Cardiac muscle cell (in vitro differentiated cells and primary cell): Measurements from ENCODE around the gene SLC6A17. TPM values are rescaled to one million over a fixed set of nuclear protein-coding genes. Genes with fewer than 3 reads are reported as not detected.
A peak's percentile ranks its signal among the peaks of the same experiment; 100 is the strongest.

ENCODE experiments used
- DNase-seq, 2 donors: peaks; one replicate each; pipeline versions ENCODE4 v3.0.0 to v3.0.0-alpha.2; 2010 to 2017; ENCODE audit warnings: low read depth in 1 of 2, low spot score in 1 of 2
- H3K27ac ChIP-seq: fragments of 200-600 bp; sonication (generic); 2 replicates; pipeline ENCODE4 v1.5.1; 2016
- H3K27me3 ChIP-seq: fragments of 200-600 bp; sonication (generic); 2 replicates; pipeline ENCODE4 v1.6.0; 2016; ENCODE audit warnings: control low read depth
- H3K36me3 ChIP-seq: fragments of 200-600 bp; sonication (generic); 2 replicates; pipeline ENCODE4 v1.5.1; 2016; ENCODE audit warnings: control low read depth
- H3K4me1 ChIP-seq: fragments of 200-600 bp; sonication (generic); 2 replicates; pipeline ENCODE4 v1.8.1; 2017; ENCODE audit warnings: low read depth, mild to moderate bottlenecking, mixed run types
- H3K4me3 ChIP-seq: fragments of 200-600 bp; sonication (generic); 2 replicates; pipeline ENCODE4 v1.5.1; 2016; ENCODE audit warnings: mild to moderate bottlenecking
- H3K9me3 ChIP-seq: fragments of 200-600 bp; sonication (generic); 2 replicates; pipeline ENCODE4 v1.5.1; 2017; ENCODE audit warnings: low read depth, mild to moderate bottlenecking, control low read depth
- CTCF ChIP-seq: IDR thresholded peaks from 2 replicates; pipeline ENCODE4 v1.5.1; 2012; ENCODE audit warnings: low read depth, mild to moderate bottlenecking, low read length
- polyA plus RNA-seq: library from polyadenylated mRNA; unstranded; fragments of >200 nt; fragmentation: Nextera tagmentation; extraction: Ambion mirVana; gene quantifications from 2 replicates; pipeline ENCODE4 v1.2.1, GENCODE V29; 2016
- total RNA-seq: library from RNA; depleted of rRNA; stranded (reverse); fragments of >200 nt; gene quantifications from 2 replicates; pipeline ENCODE4 v1.2.3, GENCODE V29; 2016

The SLC6A17 gene
- total and polyA plus RNA-seq, 2 experiments from 2014 or later: 0.06 TPM; not detected in 1

- H3K36me3 ChIP-seq: no peaks in the 10 kb centered on the region
- H3K27me3 ChIP-seq: no peaks in the 10 kb centered on the region
- TF ChIP-seq CTCF: no peak
- H3K4me1 ChIP-seq: no peaks in the 10 kb centered on the region
- no peak overlapping the region for H3K4me3 ChIP-seq
- no peak for DNase-seq
- H3K27ac ChIP-seq: no peak overlapping the region
- H3K9me3 ChIP-seq: no peaks in the 10 kb centered on the region
These were observed 47.8 kb downstream of the SLC6A17 start for GRCh38 chr1:110197905-110198629.

GRCh38 chr1:110198746-110199145, 48.5 kb downstream of the SLC6A17 start:
- TF ChIP-seq CTCF: no peak
- no peak for DNase-seq
- H3K4me1 ChIP-seq: no peaks in the 10 kb centered on the region
- no peaks in the 10 kb centered on the region for H3K36me3 ChIP-seq
- no peaks in the 10 kb centered on the region for H3K27me3 ChIP-seq
- H3K9me3 ChIP-seq: no peaks in the 10 kb centered on the region
- H3K4me3 ChIP-seq: no peak overlapping the region
- no peak overlapping the region for H3K27ac ChIP-seq

GRCh38 chr1:110200190-110200589, 49.9 kb downstream of the SLC6A17 start:
- Histone ChIP-seq H3K27me3 (no peaks in the 10 kb centered on the region), H3K27ac (no peak overlapping the region), H3K9me3 (no peaks in the 10 kb centered on the region), H3K4me1 (no peaks in the 10 kb centered on the region), H3K36me3 (no peaks in the 10 kb centered on the region), H3K4me3 (no peak overlapping the region)
- no peak for DNase-seq
- no peak for TF ChIP-seq CTCF

- TF ChIP-seq CTCF: no peak
- no peak overlapping the region for H3K27ac ChIP-seq
- H3K9me3 ChIP-seq: no peaks in the 10 kb centered on the region
- peak in 1 of 2 donors; percentile 43 for DNase-seq
- no peak overlapping the region for H3K4me3 ChIP-seq
- H3K4me1 ChIP-seq: no peaks in the 10 kb centered on the region
- H3K27me3 ChIP-seq: no peaks in the 10 kb centered on the region
- no peaks in the 10 kb centered on the region for H3K36me3 ChIP-seq
These were observed 50.4 kb downstream of the SLC6A17 start for GRCh38 chr1:110200666-110201065.

GRCh38 chr1:110201157-110201825, 51.0 kb downstream of the SLC6A17 start:
- H3K4me3 ChIP-seq: no peak overlapping the region
- no peak for DNase-seq
- no peaks in the 10 kb centered on the region for H3K9me3 ChIP-seq
- no peaks in the 10 kb centered on the region for H3K27me3 ChIP-seq
- H3K36me3 ChIP-seq: no peaks in the 10 kb centered on the region
- no peaks in the 10 kb centered on the region for H3K4me1 ChIP-seq
- no peak for TF ChIP-seq CTCF
- H3K27ac ChIP-seq: no peak overlapping the region
